GM19043 (cell line): ENCODE measurements around the gene EFCAB14.
"Not testable (repeated sequence)": the region's sequence is repeated elsewhere in the genome, so short reads cannot be mapped to it uniquely, and the experiment has no call there.

Source experiments
- ATAC-seq: cut with Tn5 transposase; IDR thresholded peaks from one replicate; pipeline ENCODE4 v1.9.1; 2021; ENCODE audit warnings: low read depth; ENCODE audit not compliant: unreplicated experiment

Gene EFCAB14

DNA sequence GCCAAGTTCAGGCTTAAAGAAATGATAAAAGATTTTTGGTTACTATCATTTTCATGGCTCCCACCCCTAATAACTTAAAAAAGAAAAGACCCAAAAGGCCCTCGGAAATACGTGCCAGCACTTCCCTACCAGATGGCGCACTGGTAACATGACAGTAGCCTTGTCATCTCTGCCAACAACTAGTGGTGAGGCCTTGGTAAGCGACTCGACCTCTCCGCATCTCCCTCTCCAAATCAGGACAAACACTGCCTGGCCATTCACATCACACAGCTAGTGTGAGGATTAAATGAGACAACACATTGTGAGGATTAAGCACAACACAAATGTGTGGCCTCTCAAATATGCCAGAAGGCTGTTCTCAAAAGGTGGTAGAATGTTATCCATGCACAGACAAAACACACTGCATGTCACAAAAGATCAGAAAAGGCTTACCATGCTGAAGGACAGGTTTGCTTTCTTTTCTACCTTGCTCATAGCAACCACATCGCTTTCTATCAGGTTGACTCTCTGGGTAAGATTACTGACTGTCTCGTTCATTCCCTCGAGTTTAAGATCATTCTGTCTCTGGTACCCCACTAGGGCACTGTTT, 30.9 kb downstream of the EFCAB14 start:
- ATAC-seq, result no peak

DNA sequence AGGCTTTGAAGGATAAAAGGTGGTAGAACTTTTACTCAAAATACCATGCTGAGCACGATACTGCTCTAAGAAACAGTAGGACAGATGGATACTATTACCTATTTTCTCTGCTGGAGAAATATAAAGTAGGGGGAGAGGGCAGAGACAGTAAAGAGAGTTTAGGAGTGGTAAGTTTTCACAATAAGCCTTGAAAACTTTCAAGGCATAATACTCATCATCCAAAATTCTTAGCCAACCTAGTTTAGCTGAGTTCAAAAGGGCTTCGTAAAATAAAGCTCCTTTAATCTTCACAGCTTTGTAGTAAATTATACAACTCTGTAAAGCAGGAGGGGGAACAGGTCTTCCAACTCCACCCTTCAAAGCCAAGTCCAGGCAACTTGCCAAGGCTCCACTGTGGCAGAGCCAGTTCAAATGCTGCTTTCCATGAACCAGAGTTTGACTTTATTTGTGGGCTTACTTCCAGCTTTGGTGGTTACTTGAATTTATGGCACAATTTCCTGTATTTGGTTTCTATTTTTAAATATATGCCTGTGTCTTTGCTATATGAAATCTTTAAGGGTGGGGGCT, 31.7 kb downstream of the EFCAB14 start:
- ATAC-seq, result no peak

DNA sequence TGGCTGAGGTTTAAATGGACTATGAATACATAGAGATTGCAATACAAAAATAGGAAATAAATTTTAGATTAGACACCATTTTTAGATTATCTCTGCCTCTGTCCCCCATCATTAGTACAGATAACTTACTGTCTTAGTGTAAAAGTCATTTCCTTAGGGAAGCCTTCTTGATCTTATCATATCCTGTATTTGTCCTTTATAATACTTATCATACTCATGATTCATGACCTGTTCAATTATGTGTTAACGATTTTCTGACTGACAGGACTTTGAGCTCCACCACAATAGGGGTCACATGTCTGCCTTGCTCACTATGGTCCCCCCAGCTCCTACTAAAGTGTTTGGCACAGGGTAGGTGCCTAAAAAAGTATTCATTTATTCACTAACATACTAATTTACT, 32.7 kb downstream of the EFCAB14 start:
- no peak for ATAC-seq

DNA sequence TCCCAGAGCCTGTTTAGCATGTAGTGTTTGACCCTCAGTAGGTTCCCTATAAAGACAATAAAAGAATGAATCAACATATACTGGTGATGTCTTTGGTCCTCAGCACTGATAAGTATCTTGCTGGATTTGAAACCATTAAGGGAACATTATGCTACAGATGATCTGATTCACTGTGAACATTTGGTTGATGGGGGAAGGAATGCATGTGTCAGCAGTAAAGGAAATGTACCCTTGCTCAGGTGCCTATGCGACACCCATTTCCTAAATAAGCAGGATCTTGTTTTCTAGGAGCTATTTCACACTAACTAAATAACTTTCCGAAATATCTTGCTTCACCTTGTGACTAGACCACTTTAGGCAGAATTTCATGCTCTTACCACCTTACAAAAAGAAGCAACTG, 34.2 kb downstream of the EFCAB14 start:
- no peak for ATAC-seq

DNA sequence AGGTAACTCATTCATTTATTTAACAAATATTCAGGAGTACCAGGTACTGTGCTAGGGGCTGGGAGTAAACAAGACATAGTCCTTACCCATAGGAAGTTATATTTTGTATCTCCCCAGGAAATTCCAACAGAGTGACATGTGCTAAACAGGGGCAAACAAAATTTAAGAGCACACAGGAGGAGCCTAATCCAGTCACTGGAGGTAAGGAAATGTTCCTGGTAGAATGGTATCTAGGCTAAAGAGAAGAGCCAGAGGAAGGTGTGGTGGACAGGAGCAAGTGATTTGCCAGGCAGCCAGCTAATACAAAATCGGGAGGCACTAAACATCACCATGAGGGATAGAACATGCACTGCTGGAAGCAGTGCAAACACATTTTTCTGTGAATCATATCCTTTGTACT, 36.9 kb downstream of the EFCAB14 start:
- no peak for ATAC-seq

DNA sequence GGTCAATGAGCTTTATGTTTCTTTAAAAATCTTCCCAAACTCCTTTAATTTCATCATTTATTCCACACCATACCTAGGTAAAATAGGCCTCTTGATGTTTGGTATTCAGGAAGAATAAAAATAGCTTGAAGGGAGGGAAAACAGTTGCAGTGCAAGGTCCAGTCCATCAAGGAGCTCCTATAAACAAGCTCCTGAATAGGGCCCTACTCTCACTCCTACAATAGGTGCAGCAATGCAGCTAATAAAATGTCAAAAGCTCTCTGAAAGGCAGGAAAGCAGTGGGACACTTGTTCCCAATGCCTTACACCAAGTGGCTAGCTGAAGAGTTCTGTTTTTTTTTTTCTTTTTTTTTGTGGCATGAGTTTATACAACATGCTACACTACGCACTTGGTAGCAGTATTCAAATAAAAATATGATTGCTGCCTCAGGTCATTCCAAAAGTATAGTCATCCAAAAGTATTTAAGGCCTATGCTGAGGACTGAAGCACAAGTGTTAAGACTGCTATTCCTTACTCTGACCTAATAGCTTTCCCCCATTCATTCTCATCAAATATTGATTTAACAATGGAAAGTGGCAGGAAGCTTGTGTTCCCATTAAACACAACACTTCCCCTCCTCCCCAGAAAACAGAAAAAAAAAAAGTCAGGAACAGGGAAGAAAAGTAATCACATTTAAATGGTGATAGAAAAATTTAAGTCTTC, 37.4 kb downstream of the EFCAB14 start:
- ATAC-seq, result no peak

DNA sequence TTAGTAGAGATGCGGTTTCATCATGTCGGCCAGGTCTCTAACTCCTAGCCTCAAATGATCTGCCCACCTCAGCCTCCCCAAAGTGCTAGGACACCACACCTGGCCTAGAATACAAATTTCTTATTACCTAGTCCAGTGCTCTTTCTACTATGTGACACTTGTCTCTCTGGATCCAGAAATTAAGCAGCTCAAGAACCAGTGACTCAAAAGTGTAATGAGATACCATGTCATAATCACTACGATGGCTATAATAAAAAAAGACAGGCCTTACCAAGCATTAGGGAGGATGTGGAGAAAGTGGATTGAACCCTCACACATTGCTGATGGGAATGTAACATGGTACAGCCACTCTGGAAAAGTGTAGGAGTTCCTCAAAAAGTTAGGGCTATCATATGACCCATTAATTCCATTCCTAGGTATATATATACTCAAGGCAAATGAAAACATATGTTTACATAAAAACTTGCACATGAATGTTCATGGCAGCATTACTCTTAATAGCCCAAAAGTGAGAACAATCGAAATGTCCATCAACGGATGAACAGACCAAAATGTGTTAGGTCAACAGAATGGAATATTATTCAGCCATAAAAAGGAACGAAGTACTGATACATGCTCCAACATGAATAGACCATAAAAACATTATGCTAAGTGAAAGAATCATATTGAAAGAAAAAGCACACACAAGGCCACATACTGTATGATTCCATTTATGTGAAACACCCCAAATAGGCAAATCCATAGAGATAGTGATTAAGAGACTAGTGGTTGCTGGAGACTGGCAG, 38.9 kb downstream of the EFCAB14 start:
- no peak for ATAC-seq

DNA sequence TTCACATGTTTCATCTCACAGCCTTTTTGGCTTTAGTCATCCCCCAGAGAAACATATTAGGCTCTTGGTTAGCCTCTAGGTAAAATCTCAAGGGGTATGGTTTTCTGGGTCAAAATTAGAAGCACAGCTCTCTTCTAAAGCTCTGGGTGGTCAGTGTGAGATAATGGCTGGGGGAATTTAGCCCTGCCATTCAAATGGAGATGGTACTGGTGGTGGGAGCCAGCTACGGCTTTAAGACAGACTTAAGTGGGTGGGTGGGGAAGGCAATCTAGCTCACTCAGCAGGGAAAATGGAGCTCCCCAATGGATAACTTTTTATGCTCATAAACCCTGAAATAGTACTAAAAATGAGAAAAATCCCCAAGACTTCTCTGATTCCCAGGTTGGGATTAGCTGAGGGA, 41.6 kb downstream of the EFCAB14 start:
- ATAC-seq, result no peak

DNA sequence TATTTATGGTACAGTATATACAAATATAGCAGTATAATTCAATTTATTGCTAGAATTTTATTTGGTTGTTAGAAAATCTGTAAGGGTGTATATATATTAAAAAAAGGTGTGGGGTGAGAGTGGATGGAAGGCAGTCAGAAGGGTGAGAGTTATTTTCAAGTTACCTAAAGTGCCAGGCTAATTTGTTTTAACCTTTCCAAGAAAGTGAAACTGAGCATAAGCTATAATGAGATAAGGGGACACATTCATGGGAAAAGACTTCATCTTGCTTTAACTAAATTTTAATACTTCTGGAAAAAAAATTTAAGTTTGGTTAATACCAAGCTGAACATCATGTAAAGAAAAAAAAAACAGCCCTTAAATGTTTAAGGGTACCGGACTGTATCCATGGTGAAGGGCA, 42.4 kb downstream of the EFCAB14 start:
- no peak for ATAC-seq

DNA sequence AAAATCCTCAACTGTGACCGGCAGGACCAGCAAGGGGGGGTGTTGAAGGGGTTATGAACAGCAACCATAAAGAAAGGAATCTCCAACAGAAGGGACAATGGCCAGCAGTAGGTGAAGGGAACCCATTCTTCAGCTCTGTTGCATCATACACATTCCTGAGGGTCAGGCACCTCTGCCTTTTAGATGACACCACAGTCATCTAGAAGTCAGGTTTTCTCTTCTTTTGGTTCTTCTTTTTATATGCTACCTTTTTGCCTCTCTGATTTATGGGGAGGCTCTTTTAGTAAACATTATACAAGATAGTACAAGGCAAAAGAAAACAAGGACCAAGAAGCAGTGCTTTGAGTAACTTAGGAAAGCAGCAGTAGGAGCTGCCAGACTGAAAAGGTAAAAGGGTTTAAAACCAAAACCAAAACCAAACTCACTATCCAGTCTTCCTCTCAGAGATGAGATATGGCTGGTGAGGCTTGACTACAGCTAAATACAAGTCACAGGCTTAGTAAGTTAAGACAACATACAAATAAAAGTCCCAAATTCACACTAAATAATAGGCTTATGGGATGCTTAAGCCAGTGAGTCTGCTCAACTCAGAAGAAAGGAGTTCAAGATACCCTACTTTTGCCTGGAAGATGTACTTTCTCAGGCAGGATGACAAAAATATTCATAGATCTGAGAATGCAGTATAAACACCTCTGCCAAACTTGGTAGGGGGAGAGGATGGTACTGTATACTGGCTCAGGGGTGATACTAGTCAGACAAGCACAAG, 43.2 kb downstream of the EFCAB14 start:
- ATAC-seq, result peak; percentile 71

DNA sequence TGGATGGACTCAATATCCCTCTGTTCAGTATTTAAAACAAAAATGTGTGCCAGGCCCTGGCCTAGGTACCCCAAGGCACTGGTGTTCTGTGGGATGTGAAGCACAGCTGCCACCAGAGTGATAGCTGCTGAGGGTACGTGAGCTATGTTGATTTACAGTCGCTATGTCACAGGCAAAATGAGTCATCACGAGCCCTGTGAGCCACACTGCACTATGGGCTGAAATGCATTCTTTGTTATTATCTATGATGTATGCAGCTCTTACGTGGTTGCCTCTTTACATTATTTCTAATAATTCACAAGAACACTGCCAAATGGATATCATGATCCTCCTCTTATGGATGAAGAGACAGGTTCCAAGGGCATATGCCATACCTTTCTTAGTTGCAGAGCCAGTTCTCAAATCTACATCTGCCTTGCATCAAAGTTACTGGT, 45.1 kb downstream of the EFCAB14 start:
- ATAC-seq, result no peak

DNA sequence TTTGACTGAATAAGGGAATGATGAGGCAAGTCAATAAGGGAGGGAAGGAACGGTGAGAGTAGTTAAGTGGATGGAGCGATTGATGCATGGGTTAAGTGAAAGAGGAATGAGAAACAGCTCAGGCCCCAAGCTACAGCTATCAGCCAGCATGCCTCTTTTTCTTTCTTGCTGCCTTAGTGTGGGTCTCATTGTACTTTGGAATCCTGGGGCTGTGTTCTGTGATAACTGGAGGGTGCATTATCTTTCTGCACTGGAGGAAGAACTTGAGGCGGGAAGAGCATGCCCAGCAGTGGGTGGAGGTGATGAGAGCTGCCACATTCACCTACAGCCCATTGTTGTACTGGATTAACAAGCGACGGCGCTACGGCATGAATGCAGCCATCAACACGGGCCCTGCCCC, 46.2 kb downstream of the EFCAB14 start:
- no peak for ATAC-seq

DNA sequence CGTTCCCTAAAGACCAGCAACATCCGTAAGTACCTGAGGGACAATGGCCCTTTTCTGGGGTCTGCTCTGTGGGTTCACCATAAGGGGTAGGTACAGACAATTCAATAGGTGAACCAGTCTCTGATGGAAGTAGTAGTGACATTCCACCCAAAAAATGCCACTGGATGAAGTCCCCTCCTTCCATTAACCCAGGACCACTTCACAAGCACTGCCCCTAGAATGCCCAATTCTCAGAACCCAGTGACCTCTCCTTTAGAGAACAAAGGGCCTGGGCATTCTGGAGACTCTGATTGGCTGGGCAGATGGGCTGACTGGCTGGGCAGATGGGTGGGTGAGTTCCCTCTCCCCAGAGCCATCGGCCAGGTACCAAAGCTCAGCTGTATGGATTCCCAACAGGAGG, 47.4 kb downstream of the EFCAB14 start, which contains the start of gene TEX38:
Gene TEX38, plus strand, starts transcription at position 301 of the 400 bp plus-strand sequence. Its CDS starts 81 bp downstream, at position 382.
- ATAC-seq, result no peak

DNA sequence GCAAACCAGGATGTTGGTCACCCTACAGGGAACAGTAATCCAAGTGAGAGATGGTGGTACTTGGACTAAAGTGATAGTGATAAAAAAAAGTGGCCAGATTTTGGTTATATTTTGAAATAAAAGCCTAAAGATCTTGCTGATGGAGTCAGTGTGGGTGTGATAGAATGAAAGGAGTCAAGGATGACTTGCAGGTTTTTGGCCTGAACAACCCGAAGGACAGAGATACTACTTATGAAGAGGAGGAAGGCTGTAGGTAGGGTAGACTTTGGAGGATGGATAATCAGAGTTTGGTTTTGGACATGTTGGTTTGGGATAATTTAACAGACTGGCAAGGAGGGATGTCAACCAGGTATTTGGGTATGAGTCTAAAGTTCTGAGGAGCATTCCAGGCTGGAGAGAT, 48.8 kb downstream of the EFCAB14 start:
- no peak for ATAC-seq

DNA sequence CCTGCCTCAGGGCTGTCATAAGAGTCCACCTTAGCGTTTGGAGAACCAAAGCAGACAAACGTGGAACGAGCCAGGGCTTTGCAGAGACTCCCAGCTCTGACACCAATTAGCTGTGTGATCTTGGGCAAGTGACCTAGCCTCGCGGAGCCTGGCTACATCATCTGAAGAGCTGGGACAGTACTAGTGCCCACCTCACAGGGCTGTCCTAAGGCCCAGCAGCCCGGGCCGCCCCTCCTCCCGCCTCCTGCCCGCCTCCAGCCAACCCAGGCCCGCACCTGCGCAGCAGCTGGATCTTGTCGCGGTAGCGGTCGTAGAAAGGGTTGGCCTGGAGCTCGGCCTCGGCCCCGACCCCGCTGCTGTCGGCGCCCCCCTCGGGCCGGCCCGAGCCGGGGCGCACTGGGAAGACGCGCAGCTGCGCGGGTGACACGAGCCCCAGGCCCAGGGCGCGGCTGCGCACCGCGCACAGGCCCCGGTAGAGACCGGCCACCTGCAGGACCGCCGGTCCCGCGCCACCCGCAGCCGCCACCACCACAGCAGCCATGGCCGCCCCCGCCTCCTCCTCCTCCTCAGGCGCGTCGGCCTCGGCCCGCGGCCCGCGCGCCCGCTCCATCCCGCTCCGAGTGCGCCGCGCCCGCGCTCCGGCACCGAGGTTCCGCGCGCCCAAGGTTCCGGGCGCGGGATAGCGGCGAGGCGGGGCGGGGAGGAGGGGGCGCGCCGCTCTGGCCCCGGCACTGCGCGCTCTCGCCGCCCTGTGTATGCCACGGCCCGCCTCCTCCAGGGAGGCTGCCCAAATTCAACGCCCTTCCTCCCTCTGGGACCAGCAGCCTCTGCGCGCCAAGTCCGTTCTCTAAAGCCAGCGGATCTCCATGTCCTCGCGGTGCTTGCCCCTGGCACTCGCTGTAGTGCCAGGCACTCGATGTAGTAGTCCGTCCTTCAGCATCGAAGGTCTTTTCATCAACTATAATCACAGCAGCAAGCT, 50.8 kb downstream of the EFCAB14 start, which contains the start of gene ATPAF1:
Gene ATPAF1, minus strand, starts transcription at position 583 of the 979 bp plus-strand sequence. Its CDS starts 42 bp downstream, at position 541.
- ATAC-seq, result peak; percentile 77

DNA sequence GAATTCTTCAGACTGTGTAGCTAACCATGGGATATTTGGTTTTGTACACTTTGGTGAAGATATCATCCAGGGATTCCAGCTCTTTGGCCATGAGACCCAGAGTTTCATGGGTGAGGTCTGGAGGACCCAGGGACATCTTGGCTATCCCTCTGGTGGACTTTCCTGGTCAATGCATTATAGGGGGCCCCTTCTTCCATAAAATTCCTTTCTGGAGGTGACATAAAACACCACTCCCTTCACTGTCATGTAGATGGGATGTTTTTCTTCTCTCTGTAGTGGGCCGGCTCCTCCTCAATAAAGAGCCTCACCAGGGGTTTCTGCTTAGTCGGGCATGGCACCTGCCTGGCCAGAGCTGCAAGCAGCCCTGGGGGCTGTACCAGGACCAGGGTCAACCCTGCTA, 52.9 kb downstream of the EFCAB14 start:
- no peak for ATAC-seq

DNA sequence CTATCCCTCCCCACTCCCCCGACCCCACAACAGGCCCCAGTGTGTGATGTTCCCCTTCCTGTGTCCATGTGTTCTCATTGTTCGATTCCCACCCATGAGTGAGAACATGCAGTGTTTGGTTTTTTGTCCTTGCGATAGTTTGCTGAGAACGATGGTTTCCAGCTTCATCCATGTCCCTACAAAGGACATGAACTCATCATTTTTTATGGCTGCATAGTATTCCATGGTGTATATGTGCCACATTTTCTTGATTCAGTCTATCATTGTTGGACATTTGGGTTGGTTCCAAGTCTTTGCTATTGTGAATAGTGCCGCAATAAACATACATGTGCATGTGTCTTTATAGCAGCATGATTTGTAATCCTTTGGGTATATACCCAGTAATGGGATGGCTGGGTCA, 56.0 kb downstream of the EFCAB14 start:
- not testable (repeated sequence) for ATAC-seq

DNA sequence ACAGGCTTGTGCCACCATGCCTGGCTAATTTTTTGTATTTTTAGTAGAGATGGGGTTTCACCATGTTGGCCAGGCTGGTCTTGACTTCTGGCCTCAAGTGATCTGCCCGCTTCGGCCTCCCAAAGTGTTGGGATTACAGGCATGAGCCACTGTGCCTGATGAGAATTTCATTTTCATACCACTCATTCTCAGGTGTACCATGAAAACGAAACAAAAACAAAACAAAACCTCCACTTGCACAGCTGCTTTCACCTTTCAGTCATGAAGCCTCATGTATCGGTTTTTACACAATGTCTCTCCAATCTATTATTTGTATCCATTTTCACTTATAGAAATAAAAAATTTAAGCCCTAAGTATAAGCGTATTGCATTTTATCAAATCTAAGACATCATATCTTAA, 58.8 kb downstream of the EFCAB14 start:
- ATAC-seq, result peak; percentile 85

DNA sequence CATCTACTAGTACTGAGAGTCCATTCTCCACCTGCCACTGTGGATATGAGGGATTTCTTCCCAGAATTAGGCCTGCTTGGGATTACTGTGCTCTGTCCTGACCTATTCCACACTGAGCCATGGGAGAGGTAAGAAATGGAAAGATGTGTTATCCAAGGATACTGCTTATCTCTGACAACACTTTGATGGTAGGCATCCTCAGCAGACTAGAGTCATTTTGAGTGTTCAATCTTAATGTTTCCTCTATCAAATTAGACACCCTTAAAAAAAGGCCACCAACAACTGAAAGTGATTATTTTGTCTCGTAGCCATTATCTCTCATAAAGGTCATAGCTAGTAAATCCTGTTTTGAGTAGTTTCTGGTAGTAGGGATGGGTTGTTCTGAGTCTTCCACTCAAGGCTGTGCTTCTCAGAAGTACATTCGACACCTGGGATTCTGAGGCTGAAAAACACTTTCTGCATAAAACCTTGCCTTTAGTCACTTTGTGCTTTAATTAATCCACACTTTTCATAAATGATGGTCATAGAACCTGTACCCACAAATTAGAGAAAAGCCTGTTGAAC, 59.5 kb downstream of the EFCAB14 start:
- no peak for ATAC-seq
